Endothelial cell of umbilical vein (primary cell): ENCODE measurements around the gene TMEM33. TPM values are rescaled to one million over a fixed set of nuclear protein-coding genes. Genes with fewer than 3 reads are reported as not detected.

ENCODE experiments used
- BruUV-seq: library from RNA; stranded (reverse); fragments of 400-500 nt; replicated peaks from 2 replicates; lab custom pipeline; 2021; lab: Mats Ljungman, UMichigan
- CTCF ChIA-PET: fragments of 300-600, 350-600 bp; sonication (Branson Sonifier 250); formaldehyde crosslinking; loops from one replicate; lab custom pipeline; 2021; ENCODE audit warnings: antibody characterized with exemption, inconsistent platforms; lab: Charles Lee
- POLR2A ChIA-PET: fragments of 300-600, 350-600 bp; sonication (Branson Sonifier 250); formaldehyde crosslinking; loops from one replicate; lab custom pipeline; 2021; ENCODE audit warnings: antibody characterized with exemption, inconsistent platforms; lab: Charles Lee
- DNase-seq: peaks from one replicate; pipeline ENCODE4 v3.0.0-alpha.2; 2011; ENCODE audit warnings: low read depth, low spot score
- FAIRE-seq: peaks from 2 replicates; lab custom pipeline; 2011; peaks lifted over from hg19 to GRCh38; lab: Jason Lieb, UNC
- H2AFZ ChIP-seq: 2 replicates; pipeline ENCODE4 v1.6.0; 2012; ENCODE audit warnings: low read depth, low read length, control low read depth, inconsistent platforms
- H3K27ac ChIP-seq: 2 replicates; pipeline ENCODE4 v1.5.1; 2011; ENCODE audit warnings: low read depth, mild to moderate bottlenecking, control low read depth, low read length, moderate library complexity; ENCODE audit not compliant: insufficient read depth
- H3K27me3 ChIP-seq, 2 experiments: 2 replicates each; pipeline versions ENCODE4 v1.6.0 to v1.6.1; 2011; ENCODE audit warnings: low read length in 2 of 2, mixed read lengths in 1 of 2; ENCODE audit not compliant: control insufficient read depth in 2 of 2, insufficient read depth in 2 of 2
- H3K36me3 ChIP-seq, 2 experiments: 2 replicates in 1 of 2; 3 replicates in 1 of 2; pipeline ENCODE4 v1.5.1; 2011; ENCODE audit warnings: low read length in 2 of 2, mild to moderate bottlenecking in 1 of 2, moderate library complexity in 1 of 2; ENCODE audit not compliant: control insufficient read depth in 2 of 2, insufficient read depth in 2 of 2; ENCODE audit errors: extremely low read depth in 1 of 2
- H3K4me1 ChIP-seq: 3 replicates; pipeline ENCODE4 v1.5.1; 2011; ENCODE audit warnings: mild to moderate bottlenecking, low read length; ENCODE audit not compliant: control insufficient read depth, insufficient read depth; ENCODE audit errors: extremely low read depth
- H3K4me2 ChIP-seq: 2 replicates; pipeline ENCODE4 v1.6.1; 2011; ENCODE audit warnings: low read length, control low read depth, mixed read lengths; ENCODE audit not compliant: insufficient read depth
- H3K4me3 ChIP-seq, 3 experiments: fragments of 200-600 bp in 1 of 3; sonication (generic), shearing (Covaris generic) in 1 of 3; replicated peaks in 1 of 3; 2 replicates each; pipeline ENCODE4 v1.5.1; 2011 to 2016; ENCODE audit warnings: control low read depth in 3 of 3, low read length in 3 of 3, mild to moderate bottlenecking in 2 of 3, inconsistent platforms in 1 of 3, low read depth in 1 of 3, moderate library complexity in 1 of 3; ENCODE audit not compliant: insufficient read depth in 1 of 3
- H3K79me2 ChIP-seq: 2 replicates; pipeline ENCODE4 v1.6.0; 2012; ENCODE audit warnings: low read length, inconsistent platforms; ENCODE audit not compliant: control insufficient read depth, insufficient read depth
- H3K9ac ChIP-seq: replicated peaks from 2 replicates; pipeline ENCODE3; 2011; ENCODE audit warnings: low read length, control low read depth; ENCODE audit not compliant: insufficient read depth; ENCODE audit errors: extremely low read depth
- H3K9me1 ChIP-seq: replicated peaks from 3 replicates; pipeline ENCODE4 v1.6.0; 2011; ENCODE audit warnings: mild to moderate bottlenecking, low read length; ENCODE audit not compliant: control insufficient read depth, insufficient read depth; ENCODE audit errors: extremely low read depth
- H3K9me3 ChIP-seq: replicated peaks from 2 replicates; pipeline ENCODE4 v1.5.1; 2012; ENCODE audit warnings: low read length, inconsistent platforms; ENCODE audit not compliant: control insufficient read depth, insufficient read depth
- H4K20me1 ChIP-seq: replicated peaks from 2 replicates; pipeline ENCODE3; 2011; ENCODE audit warnings: mild to moderate bottlenecking, low read length; ENCODE audit not compliant: control insufficient read depth, insufficient read depth; ENCODE audit errors: extremely low read depth
- CTCF ChIP-seq, 2 donors: IDR thresholded peaks; 1 replicate in 1 of 2; 2 replicates in 1 of 2; pipeline ENCODE4 v1.5.1; 2011; ENCODE audit warnings: low read length in 2 of 2, mild to moderate bottlenecking in 2 of 2, moderate library complexity in 2 of 2, control low read depth in 1 of 2, inconsistent platforms in 1 of 2, low read depth in 1 of 2; ENCODE audit not compliant: insufficient read depth in 1 of 2; ENCODE audit errors: extremely low read depth in 1 of 2
- EZH2 ChIP-seq: IDR thresholded peaks from 2 replicates; pipeline ENCODE4 v1.6.1; 2012; ENCODE audit warnings: borderline replicate concordance, low read depth, mild to moderate bottlenecking, moderate library complexity, low read length, inconsistent platforms; ENCODE audit not compliant: severe bottlenecking
- FOS ChIP-seq: IDR thresholded peaks from 2 replicates; pipeline ENCODE4 v1.6.1; 2011; ENCODE audit warnings: mild to moderate bottlenecking, low read length, moderate library complexity, borderline replicate concordance; ENCODE audit not compliant: insufficient read depth
- GATA2 ChIP-seq: IDR thresholded peaks from 2 replicates; pipeline ENCODE4 v1.7.0; 2011; ENCODE audit warnings: low read depth, mild to moderate bottlenecking, moderate library complexity, mixed read lengths, low read length; ENCODE audit not compliant: insufficient read length, insufficient read depth
- JUN ChIP-seq: IDR thresholded peaks from 2 replicates; pipeline ENCODE4 v1.6.1; 2011; ENCODE audit warnings: borderline replicate concordance, low read depth; ENCODE audit not compliant: insufficient read length, insufficient read depth
- MAX ChIP-seq: IDR thresholded peaks from 2 replicates; pipeline ENCODE4 v1.6.1; 2011; ENCODE audit not compliant: insufficient read depth, insufficient read length
- MYC ChIP-seq: IDR thresholded peaks from one replicate; pipeline ENCODE4 v1.6.1; 2011; ENCODE audit warnings: mild to moderate bottlenecking, low read depth, low read length
- POLR2A ChIP-seq: IDR thresholded peaks from 2 replicates; pipeline ENCODE4 v1.6.1; 2012; ENCODE audit warnings: low read depth, mild to moderate bottlenecking, control low read depth, low read length
- POLR2AphosphoS5 ChIP-seq: IDR thresholded peaks from 2 replicates; pipeline ENCODE4 v1.6.1; 2012; ENCODE audit warnings: low read depth, mild to moderate bottlenecking, control low read depth, low read length, moderate library complexity; ENCODE audit not compliant: insufficient read depth
- dilution Hi-C: fragments of 300-500 bp; cut with MboI; formaldehyde crosslinking; loops from one replicate; pipeline ENCODE4 v1.15.0; 2019; ENCODE audit warnings: low sequenced_read_pairs; ENCODE audit not compliant: extremely low pct_ligation_motif_present
- intact Hi-C: fragments of 100-400 bp; cut with micrococcal nuclease; formaldehyde crosslinking; loops from one replicate; pipeline ENCODE4 v1.10.0; 2022
- polyA plus RNA-seq, 4 experiments: library from polyadenylated mRNA; depleted of rRNA in 3 of 4; stranded (reverse) in 3 of 4; unstranded in 1 of 4; fragments of >200 nt; gene quantifications; 2 replicates each; pipeline versions ENCODE4 v1.2.1 to v1.2.3, GENCODE V29; 2011 to 2012; ENCODE audit warnings: missing spikeins in 1 of 4
- total RNA-seq: library from RNA; stranded (reverse); gene quantifications from 2 replicates; pipeline ENCODE4 v1.2.3, GENCODE V29; 2021

TMEM33 gene
- total and polyA plus RNA-seq, 2 donors (not counting 3 experiments of a cell fraction or from before 2014, with no cell fraction given) = 52.9 to 60.1 TPM

GRCh38 chr4:41930139-41930831, 4.9 kb upstream of the TMEM33 start:
- POLR2A ChIA-PET = no interaction called here
- peaks cover 4% of the 10 kb centered on the region for H3K79me2 ChIP-seq
- H4K20me1 ChIP-seq = no peaks in the 10 kb centered on the region
- FAIRE-seq = no peak
- dilution Hi-C loops = no loop called here
- peaks cover 4% of the 10 kb centered on the region for H3K4me1 ChIP-seq
- H2AFZ ChIP-seq = no peak overlapping the region
- CTCF ChIA-PET = interaction anchor here (1.3 kb wide), 1 partner anchor 13 kb away, joined by 3 read pairs; no protein-coding TSS in a partner anchor
- no peak overlapping the region for H3K9ac ChIP-seq
- no peaks in the 10 kb centered on the region for H3K9me3 ChIP-seq
- BruUV-seq = no TSS peak
- intact Hi-C loops = no loop called here
- no peak overlapping the region for H3K4me2 ChIP-seq
- peaks cover 17 to 49% of the 10 kb centered on the region in 2 experiments for H3K27me3 ChIP-seq
- no peaks in the 10 kb centered on the region for H3K9me1 ChIP-seq
- no peak for TF ChIP-seq MYC
- TF ChIP-seq POLR2AphosphoS5 = no peak
- TF ChIP-seq FOS = no peak
- no peak for TF ChIP-seq EZH2
- no peak for TF ChIP-seq JUN
- TF ChIP-seq POLR2A = no peak
- TF ChIP-seq MAX = no peak
- no peak for TF ChIP-seq CTCF (IDR thresholded peaks at IDR 0.05; ENCODE audit: extremely low read depth in 1 of 2, insufficient read depth in 1 of 2, low read depth in 1 of 2, low read length in 2 of 2)
- TF ChIP-seq GATA2 = no peak
- H3K36me3 ChIP-seq = no peaks in the 10 kb centered on the region
- H3K27ac ChIP-seq = no peak overlapping the region
- DNase-seq = no peak
- H3K4me3 ChIP-seq = no peak overlapping the region
